ENCODE results near the gene ADAMTSL2. TPM values are rescaled to one million over a fixed set of nuclear protein-coding genes. Genes with fewer than 3 reads are reported as not detected.

The ADAMTSL2 gene
- total and polyA plus RNA-seq, 4 donors, result 1.8 to 18.2 (median 7.7) TPM

DNA sequence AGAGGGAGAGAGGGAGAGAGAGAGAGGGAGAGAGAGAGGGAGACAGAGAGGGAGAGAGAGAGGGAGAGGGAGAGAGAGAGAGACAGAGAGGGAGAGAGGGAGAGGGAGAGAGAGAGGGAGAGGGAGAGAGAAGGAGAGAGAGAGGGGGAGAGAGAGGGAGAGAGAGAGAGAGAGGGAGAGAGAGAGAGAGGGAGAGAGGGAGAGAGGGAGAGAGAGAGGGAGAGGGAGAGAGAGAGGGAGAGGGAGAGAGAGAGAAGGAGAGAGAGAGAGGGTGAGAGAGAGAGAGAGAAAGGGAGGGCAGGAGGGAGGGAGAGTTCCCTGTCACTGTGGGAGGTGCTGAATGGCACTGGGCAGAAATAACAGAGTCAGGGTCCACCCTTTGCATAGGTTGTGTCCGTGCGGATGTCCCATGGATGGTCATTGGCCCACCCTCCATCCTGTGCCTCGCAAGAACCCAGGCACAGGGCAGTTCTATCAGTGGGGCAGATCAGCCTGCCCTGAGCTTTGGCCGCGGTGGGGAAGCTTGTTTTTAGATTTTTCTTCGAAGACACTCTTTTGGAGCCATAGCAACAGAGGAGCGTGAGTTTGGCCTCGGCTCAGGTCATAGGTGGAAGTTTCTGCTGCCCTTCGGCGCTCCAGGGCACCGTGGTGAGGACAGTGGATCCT, 30.1 kb downstream of the ADAMTSL2 start:
- no peak overlapping the region for H3K4me3 ChIP-seq (ENCODE audit: low read depth in 1 of 3, low read length in 3 of 3)
- H3K27me3 ChIP-seq (ENCODE audit: control insufficient read depth in 4 of 4, insufficient read depth in 4 of 4, low read length in 3 of 4), result no peaks in the 10 kb centered on the region
- TF ChIP-seq, protein P1, sequence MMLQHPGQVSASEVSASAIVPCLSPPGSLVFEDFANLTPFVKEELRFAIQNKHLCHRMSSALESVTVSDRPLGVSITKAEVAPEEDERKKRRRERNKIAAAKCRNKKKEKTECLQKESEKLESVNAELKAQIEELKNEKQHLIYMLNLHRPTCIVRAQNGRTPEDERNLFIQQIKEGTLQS (IDR thresholded peaks at IDR 0.05), result no peak
- TF ChIP-seq YY1 (IDR thresholded peaks at IDR 0.05), result no peak
- TF ChIP-seq, protein P2, sequence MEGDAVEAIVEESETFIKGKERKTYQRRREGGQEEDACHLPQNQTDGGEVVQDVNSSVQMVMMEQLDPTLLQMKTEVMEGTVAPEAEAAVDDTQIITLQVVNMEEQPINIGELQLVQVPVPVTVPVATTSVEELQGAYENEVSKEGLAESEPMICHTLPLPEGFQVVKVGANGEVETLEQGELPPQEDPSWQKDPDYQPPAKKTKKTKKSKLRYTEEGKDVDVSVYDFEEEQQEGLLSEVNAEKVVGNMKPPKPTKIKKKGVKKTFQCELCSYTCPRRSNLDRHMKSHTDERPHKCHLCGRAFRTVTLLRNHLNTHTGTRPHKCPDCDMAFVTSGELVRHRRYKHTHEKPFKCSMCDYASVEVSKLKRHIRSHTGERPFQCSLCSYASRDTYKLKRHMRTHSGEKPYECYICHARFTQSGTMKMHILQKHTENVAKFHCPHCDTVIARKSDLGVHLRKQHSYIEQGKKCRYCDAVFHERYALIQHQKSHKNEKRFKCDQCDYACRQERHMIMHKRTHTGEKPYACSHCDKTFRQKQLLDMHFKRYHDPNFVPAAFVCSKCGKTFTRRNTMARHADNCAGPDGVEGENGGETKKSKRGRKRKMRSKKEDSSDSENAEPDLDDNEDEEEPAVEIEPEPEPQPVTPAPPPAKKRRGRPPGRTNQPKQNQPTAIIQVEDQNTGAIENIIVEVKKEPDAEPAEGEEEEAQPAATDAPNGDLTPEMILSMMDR (IDR thresholded peaks at IDR 0.05; ENCODE audit: low read depth, low read length, missing input control), result no peak
- no peak for TF ChIP-seq JUND (IDR thresholded peaks at IDR 0.05)
- no peak for TF ChIP-seq GABPA (IDR thresholded peaks at IDR 0.05 in 1 of 2, conservative IDR thresholded peaks at IDR 0.05 in 1 of 2)
- TF ChIP-seq, protein P3, sequence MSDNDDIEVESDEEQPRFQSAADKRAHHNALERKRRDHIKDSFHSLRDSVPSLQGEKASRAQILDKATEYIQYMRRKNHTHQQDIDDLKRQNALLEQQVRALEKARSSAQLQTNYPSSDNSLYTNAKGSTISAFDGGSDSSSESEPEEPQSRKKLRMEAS (IDR thresholded peaks at IDR 0.05), result no peak
- TF ChIP-seq FOXA1 (IDR thresholded peaks at IDR 0.05), result no peak
- no peak for TF ChIP-seq FOXA2 (IDR thresholded peaks at IDR 0.05)
- no peak for TF ChIP-seq HNF4G (IDR thresholded peaks at IDR 0.05)
- no peak for TF ChIP-seq HNF4A (conservative IDR thresholded peaks at IDR 0.05)
- 89% methylated on average over 11 of the region's 11 CpGs for WGBS
- peak overlapping the region; percentile 8 to 37 for H3K27ac ChIP-seq (ENCODE audit: low read depth in 1 of 2, low read length in 2 of 2)
- no peak overlapping the region for H3K9ac ChIP-seq (ENCODE audit: low read depth in 1 of 2, low read length in 2 of 2)
- H3K36me3 ChIP-seq (ENCODE audit: control insufficient read depth in 4 of 4, insufficient read depth in 3 of 4, low read depth in 1 of 4, low read length in 3 of 4), result no peaks in the 10 kb centered on the region
- peaks cover 0 to 7% (median 3%) of the 10 kb centered on the region in 4 donors for H3K4me1 ChIP-seq (ENCODE audit: control insufficient read depth in 4 of 4, insufficient read depth in 4 of 4, low read length in 3 of 4)
- no peaks in the 10 kb centered on the region for H3K9me3 ChIP-seq (ENCODE audit: control insufficient read depth in 4 of 4, low read length in 3 of 4)
- DNase-seq (ENCODE audit: low spot score), result no peak

DNA sequence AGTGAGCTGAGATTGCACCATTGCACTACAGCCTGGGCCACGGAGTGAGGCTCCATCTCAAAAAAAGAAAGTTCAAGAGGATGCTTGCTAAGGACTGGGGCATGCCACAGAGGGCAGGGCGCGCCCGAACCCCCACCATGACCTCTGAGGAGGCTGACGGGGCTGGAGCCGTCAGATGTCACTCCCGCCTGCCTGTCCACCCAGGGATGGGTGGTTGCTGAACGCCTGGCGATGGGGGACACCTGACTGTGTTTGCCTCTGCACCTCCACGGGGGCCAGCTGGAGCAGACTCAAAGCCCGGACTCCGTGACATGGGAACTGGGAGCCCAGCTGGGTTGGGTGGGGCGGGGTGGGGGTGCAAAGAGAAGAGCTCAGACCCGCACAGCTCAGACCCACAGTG, 31.9 kb downstream of the ADAMTSL2 start:
- H3K4me1 ChIP-seq (ENCODE audit: control insufficient read depth in 4 of 4, insufficient read depth in 4 of 4, low read length in 3 of 4), result peaks cover 0 to 7% (median 3%) of the 10 kb centered on the region in 4 donors
- no peaks in the 10 kb centered on the region for H3K9me3 ChIP-seq (ENCODE audit: control insufficient read depth in 4 of 4, low read length in 3 of 4)
- TF ChIP-seq SP1 (IDR thresholded peaks at IDR 0.05) (no peak), TAF1 (conservative IDR thresholded peaks at IDR 0.05) (no peak), JUND (IDR thresholded peaks at IDR 0.05) (no peak), HNF4A (conservative IDR thresholded peaks at IDR 0.05) (no peak), NR2F2 (IDR thresholded peaks at IDR 0.05) (no peak), EGR1 (IDR thresholded peaks at IDR 0.05; ENCODE audit: low read depth in 2 of 2) (no peak)
- TF ChIP-seq, protein P4, sequence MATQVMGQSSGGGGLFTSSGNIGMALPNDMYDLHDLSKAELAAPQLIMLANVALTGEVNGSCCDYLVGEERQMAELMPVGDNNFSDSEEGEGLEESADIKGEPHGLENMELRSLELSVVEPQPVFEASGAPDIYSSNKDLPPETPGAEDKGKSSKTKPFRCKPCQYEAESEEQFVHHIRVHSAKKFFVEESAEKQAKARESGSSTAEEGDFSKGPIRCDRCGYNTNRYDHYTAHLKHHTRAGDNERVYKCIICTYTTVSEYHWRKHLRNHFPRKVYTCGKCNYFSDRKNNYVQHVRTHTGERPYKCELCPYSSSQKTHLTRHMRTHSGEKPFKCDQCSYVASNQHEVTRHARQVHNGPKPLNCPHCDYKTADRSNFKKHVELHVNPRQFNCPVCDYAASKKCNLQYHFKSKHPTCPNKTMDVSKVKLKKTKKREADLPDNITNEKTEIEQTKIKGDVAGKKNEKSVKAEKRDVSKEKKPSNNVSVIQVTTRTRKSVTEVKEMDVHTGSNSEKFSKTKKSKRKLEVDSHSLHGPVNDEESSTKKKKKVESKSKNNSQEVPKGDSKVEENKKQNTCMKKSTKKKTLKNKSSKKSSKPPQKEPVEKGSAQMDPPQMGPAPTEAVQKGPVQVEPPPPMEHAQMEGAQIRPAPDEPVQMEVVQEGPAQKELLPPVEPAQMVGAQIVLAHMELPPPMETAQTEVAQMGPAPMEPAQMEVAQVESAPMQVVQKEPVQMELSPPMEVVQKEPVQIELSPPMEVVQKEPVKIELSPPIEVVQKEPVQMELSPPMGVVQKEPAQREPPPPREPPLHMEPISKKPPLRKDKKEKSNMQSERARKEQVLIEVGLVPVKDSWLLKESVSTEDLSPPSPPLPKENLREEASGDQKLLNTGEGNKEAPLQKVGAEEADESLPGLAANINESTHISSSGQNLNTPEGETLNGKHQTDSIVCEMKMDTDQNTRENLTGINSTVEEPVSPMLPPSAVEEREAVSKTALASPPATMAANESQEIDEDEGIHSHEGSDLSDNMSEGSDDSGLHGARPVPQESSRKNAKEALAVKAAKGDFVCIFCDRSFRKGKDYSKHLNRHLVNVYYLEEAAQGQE (IDR thresholded peaks at IDR 0.05), result no peak
- TF ChIP-seq, protein P3 (IDR thresholded peaks at IDR 0.05), result no peak
- TF ChIP-seq, protein P2 (IDR thresholded peaks at IDR 0.05; ENCODE audit: low read depth, low read length, missing input control), result no peak
- no peak overlapping the region for H3K9ac ChIP-seq (ENCODE audit: low read depth in 1 of 2, low read length in 2 of 2)
- H3K4me3 ChIP-seq (ENCODE audit: low read depth in 1 of 3, low read length in 3 of 3), result no peak overlapping the region
- H3K36me3 ChIP-seq (ENCODE audit: control insufficient read depth in 4 of 4, insufficient read depth in 3 of 4, low read depth in 1 of 4, low read length in 3 of 4), result no peaks in the 10 kb centered on the region
- no peaks in the 10 kb centered on the region for H3K27me3 ChIP-seq (ENCODE audit: control insufficient read depth in 4 of 4, insufficient read depth in 4 of 4, low read length in 3 of 4)
- DNase-seq (ENCODE audit: low spot score), result no peak
- no peak overlapping the region for H3K27ac ChIP-seq (ENCODE audit: low read depth in 1 of 2, low read length in 2 of 2)
- 95% methylated on average over 14 of the region's 14 CpGs for whole genome bisulfite sequencing
